ENCODE data around the gene MKI67.

The MKI67 gene

DNA sequence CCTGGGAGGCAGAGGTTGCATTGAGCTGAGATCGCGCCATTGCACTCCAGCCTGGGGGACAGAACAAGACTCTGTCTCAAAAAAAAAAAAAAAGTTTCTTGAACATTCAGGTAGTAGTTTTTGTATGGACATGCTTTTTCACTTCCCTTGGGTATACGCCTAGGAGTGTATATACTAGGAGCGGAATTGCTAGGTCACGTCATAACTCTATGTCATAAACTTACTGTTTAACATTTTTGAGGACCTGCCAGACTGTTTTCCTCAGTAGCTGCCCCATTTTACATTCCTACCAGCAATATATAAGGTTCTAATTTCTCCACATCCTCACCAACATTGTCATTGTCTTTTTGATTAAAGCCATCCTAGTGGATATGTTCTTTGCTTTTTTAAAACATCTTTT lies 51.6 kb downstream of the MKI67 start:
- DNase-seq (ENCODE audit: low spot score): no peak
- TF ChIP-seq, protein P1, sequence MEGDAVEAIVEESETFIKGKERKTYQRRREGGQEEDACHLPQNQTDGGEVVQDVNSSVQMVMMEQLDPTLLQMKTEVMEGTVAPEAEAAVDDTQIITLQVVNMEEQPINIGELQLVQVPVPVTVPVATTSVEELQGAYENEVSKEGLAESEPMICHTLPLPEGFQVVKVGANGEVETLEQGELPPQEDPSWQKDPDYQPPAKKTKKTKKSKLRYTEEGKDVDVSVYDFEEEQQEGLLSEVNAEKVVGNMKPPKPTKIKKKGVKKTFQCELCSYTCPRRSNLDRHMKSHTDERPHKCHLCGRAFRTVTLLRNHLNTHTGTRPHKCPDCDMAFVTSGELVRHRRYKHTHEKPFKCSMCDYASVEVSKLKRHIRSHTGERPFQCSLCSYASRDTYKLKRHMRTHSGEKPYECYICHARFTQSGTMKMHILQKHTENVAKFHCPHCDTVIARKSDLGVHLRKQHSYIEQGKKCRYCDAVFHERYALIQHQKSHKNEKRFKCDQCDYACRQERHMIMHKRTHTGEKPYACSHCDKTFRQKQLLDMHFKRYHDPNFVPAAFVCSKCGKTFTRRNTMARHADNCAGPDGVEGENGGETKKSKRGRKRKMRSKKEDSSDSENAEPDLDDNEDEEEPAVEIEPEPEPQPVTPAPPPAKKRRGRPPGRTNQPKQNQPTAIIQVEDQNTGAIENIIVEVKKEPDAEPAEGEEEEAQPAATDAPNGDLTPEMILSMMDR (IDR thresholded peaks at IDR 0.05): no peak
- Histone ChIP-seq H3K4me3 (no peak overlapping the region), H3K27ac (no peak overlapping the region)

- no peak for DNase-seq (ENCODE audit: low spot score)
- TF ChIP-seq, protein P1 (IDR thresholded peaks at IDR 0.05): no peak
Measured at GRCh38 chr10:128073890-128074289, 52.3 kb downstream of the MKI67 start.

DNA sequence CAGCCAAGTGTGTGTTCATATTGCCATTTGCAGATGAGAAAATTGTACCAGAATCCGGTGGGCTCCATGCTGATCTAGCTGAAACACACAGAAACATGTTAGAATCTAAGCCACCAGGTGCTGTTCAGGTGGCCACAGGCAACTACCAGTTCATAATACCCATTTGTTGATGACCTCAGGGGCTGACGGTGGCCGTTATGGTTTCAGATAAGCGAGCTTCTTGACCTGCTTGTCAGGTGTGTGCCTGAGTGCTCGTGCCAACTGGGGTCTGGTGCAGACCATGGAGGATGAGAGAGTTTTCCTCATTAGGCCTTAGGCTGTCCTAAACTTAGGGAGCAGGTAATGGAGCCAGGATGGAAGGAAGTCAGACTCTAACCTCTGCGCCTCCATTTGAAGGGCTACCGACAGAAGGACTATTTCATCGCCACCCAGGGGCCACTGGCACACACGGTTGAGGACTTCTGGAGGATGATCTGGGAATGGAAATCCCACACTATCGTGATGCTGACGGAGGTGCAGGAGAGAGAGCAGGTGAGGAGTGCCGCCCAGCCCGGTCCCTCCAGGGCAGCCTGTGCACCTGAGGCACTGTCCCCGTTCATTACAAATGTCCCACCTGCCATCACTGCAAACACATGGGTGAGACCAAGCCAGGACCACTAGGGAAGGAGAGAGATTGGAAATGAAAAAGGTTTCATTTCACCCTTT lies 53.1 kb downstream of the MKI67 start:
- DNase-seq (ENCODE audit: low spot score): peak; percentile 61
- TF ChIP-seq, protein P1 (IDR thresholded peaks at IDR 0.05): no peak

More at GRCh38 chr10:128073890-128074289, 52.3 kb downstream of the MKI67 start:
- no peak overlapping the region for H3K27ac ChIP-seq
- H3K4me3 ChIP-seq: no peak overlapping the region

DNA sequence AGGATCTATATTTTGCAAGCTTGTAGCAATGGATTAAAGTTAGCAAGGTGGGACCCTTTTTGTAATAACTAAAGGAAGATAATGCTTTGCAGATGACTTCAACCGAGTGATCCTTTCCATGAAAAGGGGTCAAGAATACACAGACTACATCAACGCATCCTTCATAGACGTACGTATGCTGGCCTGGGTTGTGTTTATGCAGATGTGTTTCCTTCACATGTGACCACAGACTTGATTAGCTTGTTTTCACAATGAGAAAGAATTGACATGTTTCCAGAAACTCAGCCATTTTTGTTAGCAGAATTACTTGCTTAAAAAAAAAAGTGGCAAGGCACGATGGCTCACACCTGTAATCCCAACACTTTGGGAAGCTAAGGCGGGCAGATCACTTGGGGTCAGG lies 54.2 kb downstream of the MKI67 start:
- TF ChIP-seq, protein P1 (IDR thresholded peaks at IDR 0.05): no peak
- no peak for DNase-seq (ENCODE audit: low spot score)

More for the DNA sequence above, 53.1 kb downstream of the MKI67 start:
- H3K4me3 ChIP-seq: no peak overlapping the region
- no peak overlapping the region for H3K27ac ChIP-seq

GRCh38 chr10:128071417-128071782 lies 54.8 kb downstream of the MKI67 start:
- Histone ChIP-seq H3K27ac (no peak overlapping the region), H3K4me3 (no peak overlapping the region)
- TF ChIP-seq, protein P1 (IDR thresholded peaks at IDR 0.05): no peak
- no peak for DNase-seq (ENCODE audit: low spot score)

More for the DNA sequence above, 54.2 kb downstream of the MKI67 start:
- no peak overlapping the region for H3K4me3 ChIP-seq
- no peak overlapping the region for H3K27ac ChIP-seq

DNA sequence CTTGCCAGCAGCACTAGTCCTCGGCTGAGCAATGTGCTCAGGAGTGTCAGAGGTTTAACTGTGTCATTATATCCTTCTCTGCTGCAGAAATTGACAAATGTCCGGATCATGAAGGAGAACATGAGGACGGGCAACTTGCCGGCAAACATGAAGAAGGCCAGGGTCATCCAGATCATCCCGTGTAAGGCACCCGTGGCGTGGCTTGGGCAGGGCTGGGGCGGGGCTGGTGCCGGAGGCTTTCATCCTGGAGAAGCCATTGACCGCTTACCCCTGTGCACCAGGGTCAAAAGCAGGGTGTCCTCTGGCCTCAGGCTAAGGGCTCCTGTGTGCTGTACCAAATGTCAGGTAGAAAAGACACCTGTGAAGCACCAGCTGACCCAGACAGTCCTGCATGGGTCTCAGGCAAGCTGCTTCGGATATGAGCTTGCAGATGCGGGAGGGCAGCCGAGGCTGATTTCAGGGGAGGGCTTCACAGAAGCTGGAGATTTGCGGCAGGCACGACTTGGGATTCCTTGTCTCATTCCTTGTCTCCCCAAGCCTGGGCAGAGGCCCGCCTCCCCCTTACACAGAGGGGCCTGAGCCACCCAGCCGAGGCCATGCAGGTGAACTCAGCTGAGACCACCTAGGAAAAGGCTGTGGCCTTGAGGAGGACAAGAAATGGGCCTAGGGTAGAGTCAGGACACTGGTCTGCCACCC lies 55.4 kb downstream of the MKI67 start:
- DNase-seq (ENCODE audit: low spot score): peak; percentile 72
- H3K4me3 ChIP-seq: no peak overlapping the region
- H3K27ac ChIP-seq: no peak overlapping the region
- TF ChIP-seq, protein P1 (IDR thresholded peaks at IDR 0.05): no peak

DNA sequence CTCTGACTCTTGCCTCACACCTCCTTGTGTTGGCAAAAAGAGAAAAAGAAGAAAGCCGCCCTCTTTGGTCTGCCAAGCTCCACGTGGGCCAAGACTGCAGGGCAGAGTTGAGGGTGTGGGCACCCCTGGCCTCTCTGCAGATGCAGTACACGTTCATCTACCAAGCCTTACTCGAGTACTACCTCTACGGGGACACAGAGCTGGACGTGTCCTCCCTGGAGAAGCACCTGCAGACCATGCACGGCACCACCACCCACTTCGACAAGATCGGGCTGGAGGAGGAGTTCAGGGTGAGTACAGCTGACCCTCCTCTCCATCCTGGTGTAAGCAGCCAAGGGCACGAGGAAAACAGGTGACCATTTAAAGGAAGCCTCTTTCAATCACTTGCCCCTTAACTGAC lies 56.1 kb downstream of the MKI67 start:
- no peak overlapping the region for H3K4me3 ChIP-seq
- DNase-seq (ENCODE audit: low spot score): peak; percentile 52
- TF ChIP-seq, protein P1 (IDR thresholded peaks at IDR 0.05): no peak
- no peak overlapping the region for H3K27ac ChIP-seq

Measured in coronary artery (tissue), 2 donors.